ENCODE data around the gene DNAH10. TPM values are rescaled to one million over a fixed set of nuclear protein-coding genes. Genes with fewer than 3 reads are reported as not detected.

The DNAH10 gene
- total and polyA plus RNA-seq, 2 of the 13 experiments (the other 11 are each of a cell fraction or from before 2014, with no cell fraction given) = 0.01 to 0.02 TPM

DNA sequence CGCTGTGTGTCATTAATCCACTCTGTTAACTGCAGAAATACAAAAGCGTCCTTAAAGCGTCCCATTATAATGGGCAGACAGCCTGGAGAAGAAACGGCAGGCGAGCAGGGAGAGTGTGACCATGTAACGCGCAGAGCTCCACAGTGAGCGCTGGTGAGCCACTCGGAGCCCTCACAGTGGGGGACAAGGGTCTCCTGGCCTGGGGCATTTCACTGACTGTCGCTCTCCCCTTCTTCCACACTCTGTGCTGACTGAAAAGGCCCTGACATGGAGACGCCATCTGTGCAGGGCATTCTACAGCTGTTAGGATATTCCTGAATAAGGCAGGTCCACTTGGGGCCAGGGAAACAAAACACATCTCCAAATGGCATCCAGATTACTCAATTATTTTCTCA lies 186.3 kb downstream of the DNAH10 start:
- Histone ChIP-seq H3K79me2 (ENCODE audit: insufficient read depth, low read length) (no peaks in the 10 kb centered on the region), H3K9ac (ENCODE audit: insufficient read depth, low read depth, low read length) (peak overlapping the region; percentile 55), H4K20me1 (ENCODE audit: insufficient read depth, low read length) (no peaks in the 10 kb centered on the region), H2AFZ (ENCODE audit: low read length) (no peak overlapping the region), H3K4me3 (replicated peaks in 1 of 3; ENCODE audit: insufficient read depth in 1 of 3, low read depth in 2 of 3, low read length in 3 of 3) (peak overlapping the region in 2 of 3 experiments; percentile 33 to 66; a peak in 2 of 6 replicates), H3K27ac (ENCODE audit: extremely low read length, insufficient read depth, low read length) (peak overlapping the region; percentile 75), H3K4me2 (ENCODE audit: low read depth, low read length) (peak overlapping the region; percentile 85), H3K9me3 (ENCODE audit: low read length) (no peaks in the 10 kb centered on the region), H3K36me3 (replicated peaks in 1 of 2; ENCODE audit: control insufficient read depth in 1 of 2, insufficient read depth in 2 of 2, low read length in 2 of 2) (no peaks in the 10 kb centered on the region; a peak in 1 of 5 replicates), H3K27me3 (ENCODE audit: control insufficient read depth in 1 of 2, insufficient read depth in 2 of 2, low read length in 2 of 2) (no peaks in the 10 kb centered on the region), H3K4me1 (ENCODE audit: insufficient read depth, low read length) (peaks cover 42% of the 10 kb centered on the region)
- DNase-seq (ENCODE audit: low spot score) (no peak), ATAC-seq (no peak), FAIRE-seq (no peak)
- POLR2A ChIA-PET = interaction anchor here (1.8 to 3.1 kb wide), 2 partner anchors 14 to 24 kb away, joined by 4 to 15 read pairs; partner anchors contain the start of genes CCDC92 and ZNF664
- no peak for TF ChIP-seq ZBTB2 (CRISPR knock-in tag; IDR thresholded peaks at IDR 0.05; ENCODE audit: low read depth)
- TF ChIP-seq, protein P1, sequence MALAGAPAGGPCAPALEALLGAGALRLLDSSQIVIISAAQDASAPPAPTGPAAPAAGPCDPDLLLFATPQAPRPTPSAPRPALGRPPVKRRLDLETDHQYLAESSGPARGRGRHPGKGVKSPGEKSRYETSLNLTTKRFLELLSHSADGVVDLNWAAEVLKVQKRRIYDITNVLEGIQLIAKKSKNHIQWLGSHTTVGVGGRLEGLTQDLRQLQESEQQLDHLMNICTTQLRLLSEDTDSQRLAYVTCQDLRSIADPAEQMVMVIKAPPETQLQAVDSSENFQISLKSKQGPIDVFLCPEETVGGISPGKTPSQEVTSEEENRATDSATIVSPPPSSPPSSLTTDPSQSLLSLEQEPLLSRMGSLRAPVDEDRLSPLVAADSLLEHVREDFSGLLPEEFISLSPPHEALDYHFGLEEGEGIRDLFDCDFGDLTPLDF (CRISPR knock-in tag; IDR thresholded peaks at IDR 0.05) = no peak
- TF ChIP-seq, protein P2, sequence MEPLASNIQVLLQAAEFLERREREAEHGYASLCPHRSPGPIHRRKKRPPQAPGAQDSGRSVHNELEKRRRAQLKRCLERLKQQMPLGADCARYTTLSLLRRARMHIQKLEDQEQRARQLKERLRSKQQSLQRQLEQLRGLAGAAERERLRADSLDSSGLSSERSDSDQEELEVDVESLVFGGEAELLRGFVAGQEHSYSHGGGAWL (CRISPR knock-in tag; IDR thresholded peaks at IDR 0.05) = no peak
- no peak for TF ChIP-seq SAFB2 (CRISPR knock-in tag; IDR thresholded peaks at IDR 0.05; ENCODE audit: borderline replicate concordance, low read depth)
- TF ChIP-seq SYNCRIP (IDR thresholded peaks at IDR 0.05; ENCODE audit: insufficient read depth, low read depth, low read length) = no peak
- TF ChIP-seq KDM3A (CRISPR knock-in tag; IDR thresholded peaks at IDR 0.05; ENCODE audit: low read depth) = no peak
- TF ChIP-seq CBX1 (IDR thresholded peaks at IDR 0.05; ENCODE audit: low read depth) = no peak
- TF ChIP-seq MXD1 (CRISPR knock-in tag; IDR thresholded peaks at IDR 0.05) = no peak
- TF ChIP-seq KDM2A (CRISPR knock-in tag; IDR thresholded peaks at IDR 0.05; ENCODE audit: borderline replicate concordance, low read depth) = no peak
- CTCF ChIA-PET (ENCODE audit: low intra/inter-chr PET ratio, low total read pairs) = no interaction called here
- intact Hi-C loops (cut with micrococcal nuclease; ENCODE audit: unreplicated experiment) (no loop called here), in situ Hi-C loops (cut with HindIII; ENCODE audit: extremely low pct_ligation_motif_present, low pct_unique_long_range_greater_than_20kb) (no loop called here)
- WGBS (ENCODE audit: low lambda C conversion rate) = 93% methylated on average over 9 of the region's 11 CpGs
- BruUV-seq (replicated peaks) = no TSS peak
